Osteoblast (primary cell): ENCODE measurements around the gene MTTP. TPM values are rescaled to one million over a fixed set of nuclear protein-coding genes. Genes with fewer than 3 reads are reported as not detected.
A peak's percentile ranks its signal among the peaks of the same experiment; 100 is the strongest.

Experiments
- DNase-seq: peaks from one replicate; pipeline ENCODE4 v3.0.0; 2011; ENCODE audit warnings: low spot score, mixed read lengths; ENCODE audit not compliant: insufficient read length; ENCODE audit errors: missing footprints
- H2AFZ ChIP-seq: 2 replicates; pipeline ENCODE4 v1.6.0; 2011; ENCODE audit warnings: mild to moderate bottlenecking, low read length
- H3K27ac ChIP-seq: 2 replicates; pipeline ENCODE4 v1.5.1; 2011; ENCODE audit warnings: mild to moderate bottlenecking, low read depth, low read length, moderate library complexity
- H3K27me3 ChIP-seq: 2 replicates; pipeline ENCODE4 v1.6.0; 2012; ENCODE audit warnings: mild to moderate bottlenecking, control low read depth, inconsistent platforms, low read length, moderate library complexity; ENCODE audit not compliant: insufficient read depth
- H3K36me3 ChIP-seq: 2 replicates; pipeline ENCODE4 v1.5.1; 2011; ENCODE audit warnings: mild to moderate bottlenecking, low read length, control low read depth, moderate library complexity; ENCODE audit not compliant: insufficient read depth
- H3K4me1 ChIP-seq: 2 replicates; pipeline ENCODE4 v1.5.1; 2011; ENCODE audit warnings: mild to moderate bottlenecking, low read length, control low read depth, moderate library complexity; ENCODE audit not compliant: insufficient read depth
- H3K4me2 ChIP-seq: 2 replicates; pipeline ENCODE4 v1.6.0; 2011; ENCODE audit warnings: mild to moderate bottlenecking, low read length; ENCODE audit not compliant: insufficient read depth
- H3K4me3 ChIP-seq: fragments of 200-600 bp; sonication (generic); 3 replicates; pipeline ENCODE4 v1.5.1; 2012; ENCODE audit warnings: mild to moderate bottlenecking, low read length, inconsistent platforms; ENCODE audit not compliant: insufficient read depth
- H3K79me2 ChIP-seq: 2 replicates; pipeline ENCODE4 v1.6.0; 2012; ENCODE audit warnings: mild to moderate bottlenecking, low read length, control low read depth, inconsistent platforms; ENCODE audit not compliant: insufficient read depth
- H3K9me3 ChIP-seq: 2 replicates; pipeline ENCODE4 v1.5.1; 2011; ENCODE audit warnings: low read depth, low read length, control low read depth
- H4K20me1 ChIP-seq: 2 replicates; pipeline ENCODE4 v1.6.0; 2012; ENCODE audit warnings: mild to moderate bottlenecking, low read length, control low read depth; ENCODE audit not compliant: insufficient read depth
- CTCF ChIP-seq: IDR thresholded peaks from 2 replicates; pipeline ENCODE4 v1.5.1; 2011; ENCODE audit warnings: mild to moderate bottlenecking, low read depth, low read length, moderate library complexity; ENCODE audit errors: extremely low read depth
- total RNA-seq: library from RNA; depleted of rRNA; stranded (reverse); fragments of >200 nt; gene quantifications from 2 replicates; pipeline ENCODE4 v1.2.3, GENCODE V29; 2012

Gene MTTP
- total RNA-seq, 1 donor: not detected

GRCh38 chr4:99651811-99652485, 77.3 kb downstream of the MTTP start:
- Histone ChIP-seq H3K36me3 (no peaks in the 10 kb centered on the region), H3K4me1 (no peaks in the 10 kb centered on the region), H3K4me3 (no peak overlapping the region), H3K9me3 (no peaks in the 10 kb centered on the region), H2AFZ (no peak overlapping the region), H3K27me3 (no peaks in the 10 kb centered on the region), H4K20me1 (no peaks in the 10 kb centered on the region), H3K27ac (no peak overlapping the region), H3K4me2 (no peak overlapping the region), H3K79me2 (no peaks in the 10 kb centered on the region)
- TF ChIP-seq CTCF: no peak
- no peak for DNase-seq

- H3K36me3 ChIP-seq: no peaks in the 10 kb centered on the region
- H3K27me3 ChIP-seq: no peaks in the 10 kb centered on the region
- peak; percentile 41 for DNase-seq
- no peak overlapping the region for H3K4me3 ChIP-seq
- no peak overlapping the region for H3K27ac ChIP-seq
- no peak overlapping the region for H3K4me2 ChIP-seq
- TF ChIP-seq CTCF: no peak
- no peaks in the 10 kb centered on the region for H3K4me1 ChIP-seq
- H2AFZ ChIP-seq: no peak overlapping the region
- H3K79me2 ChIP-seq: no peaks in the 10 kb centered on the region
- no peaks in the 10 kb centered on the region for H3K9me3 ChIP-seq
- H4K20me1 ChIP-seq: no peaks in the 10 kb centered on the region
Observed at GRCh38 chr4:99652596-99653436, 78.2 kb downstream of the MTTP start.

- peak; percentile 36 for DNase-seq
- Histone ChIP-seq H3K27me3 (no peaks in the 10 kb centered on the region), H3K4me1 (no peaks in the 10 kb centered on the region), H2AFZ (no peak overlapping the region), H3K79me2 (no peaks in the 10 kb centered on the region), H4K20me1 (no peaks in the 10 kb centered on the region), H3K36me3 (no peaks in the 10 kb centered on the region), H3K9me3 (no peaks in the 10 kb centered on the region), H3K4me3 (no peak overlapping the region), H3K4me2 (no peak overlapping the region), H3K27ac (no peak overlapping the region)
- no peak for TF ChIP-seq CTCF
Observed at GRCh38 chr4:99653916-99654315, 79.3 kb downstream of the MTTP start.

GRCh38 chr4:99654361-99654761, 79.7 kb downstream of the MTTP start:
- Histone ChIP-seq H3K4me1 (no peaks in the 10 kb centered on the region), H3K27ac (no peak overlapping the region), H3K4me3 (no peak overlapping the region), H3K36me3 (no peaks in the 10 kb centered on the region), H4K20me1 (no peaks in the 10 kb centered on the region), H2AFZ (no peak overlapping the region), H3K79me2 (no peaks in the 10 kb centered on the region), H3K9me3 (no peaks in the 10 kb centered on the region), H3K27me3 (no peaks in the 10 kb centered on the region), H3K4me2 (no peak overlapping the region)
- no peak for TF ChIP-seq CTCF
- no peak for DNase-seq
